Calu3 (cell line): ENCODE measurements around the gene GNAT1. TPM values are rescaled to one million over a fixed set of nuclear protein-coding genes. Genes with fewer than 3 reads are reported as not detected.

ENCODE experiments used
- BruUV-seq: library from RNA; stranded (reverse); fragments of 400-500 nt; replicated peaks from 2 replicates; lab custom pipeline; 2021; lab: Mats Ljungman, UMichigan
- CTCF ChIA-PET: fragments of 300-600 bp; sonication (Branson Sonifier 250); formaldehyde crosslinking; loops from one replicate; lab custom pipeline; 2022; ENCODE audit warnings: antibody characterized with exemption; lab: Charles Lee
- DNase-seq: peaks from one replicate; pipeline ENCODE4 v3.0.0; 2022
- H3K27ac Mint-ChIP-seq: one replicate; pipeline ENCODE4 v1.8.0; 2022; ENCODE audit warnings: mixed read lengths; ENCODE audit not compliant: unreplicated experiment
- H3K27me3 Mint-ChIP-seq: one replicate; pipeline ENCODE4 v1.8.0; 2022; ENCODE audit warnings: mixed read lengths; ENCODE audit not compliant: unreplicated experiment
- H3K36me3 Mint-ChIP-seq: one replicate; pipeline ENCODE4 v1.8.0; 2022; ENCODE audit warnings: mild to moderate bottlenecking, moderate library complexity, mixed read lengths; ENCODE audit not compliant: insufficient read depth, unreplicated experiment
- H3K4me1 Mint-ChIP-seq: one replicate; pipeline ENCODE4 v1.8.0; 2022; ENCODE audit warnings: mild to moderate bottlenecking, low read depth, mixed read lengths; ENCODE audit not compliant: unreplicated experiment
- H3K4me3 Mint-ChIP-seq: one replicate; pipeline ENCODE4 v1.8.0; 2022; ENCODE audit warnings: mild to moderate bottlenecking, low read depth, moderate library complexity, mixed read lengths; ENCODE audit not compliant: unreplicated experiment
- H3K9me3 Mint-ChIP-seq: one replicate; pipeline ENCODE4 v1.8.0; 2022; ENCODE audit warnings: low read depth, mixed read lengths; ENCODE audit not compliant: unreplicated experiment
- CTCF ChIP-seq: fragments of 200-600 bp; IDR thresholded peaks from one replicate; pipeline ENCODE4 v1.8.0; 2022; ENCODE audit warnings: antibody characterized with exemption; ENCODE audit not compliant: unreplicated experiment
- intact Hi-C: fragments of 100-400 bp; cut with micrococcal nuclease; formaldehyde crosslinking; loops from one replicate; pipeline ENCODE4 v1.10.0; 2022; ENCODE audit not compliant: unreplicated experiment
- total RNA-seq: library from RNA; stranded (reverse); gene quantifications from 2 replicates; pipeline ENCODE4 v1.2.3, GENCODE V29; 2022

GNAT1 gene
- total RNA-seq, 1 experiment from 2014 or later: not detected

DNA sequence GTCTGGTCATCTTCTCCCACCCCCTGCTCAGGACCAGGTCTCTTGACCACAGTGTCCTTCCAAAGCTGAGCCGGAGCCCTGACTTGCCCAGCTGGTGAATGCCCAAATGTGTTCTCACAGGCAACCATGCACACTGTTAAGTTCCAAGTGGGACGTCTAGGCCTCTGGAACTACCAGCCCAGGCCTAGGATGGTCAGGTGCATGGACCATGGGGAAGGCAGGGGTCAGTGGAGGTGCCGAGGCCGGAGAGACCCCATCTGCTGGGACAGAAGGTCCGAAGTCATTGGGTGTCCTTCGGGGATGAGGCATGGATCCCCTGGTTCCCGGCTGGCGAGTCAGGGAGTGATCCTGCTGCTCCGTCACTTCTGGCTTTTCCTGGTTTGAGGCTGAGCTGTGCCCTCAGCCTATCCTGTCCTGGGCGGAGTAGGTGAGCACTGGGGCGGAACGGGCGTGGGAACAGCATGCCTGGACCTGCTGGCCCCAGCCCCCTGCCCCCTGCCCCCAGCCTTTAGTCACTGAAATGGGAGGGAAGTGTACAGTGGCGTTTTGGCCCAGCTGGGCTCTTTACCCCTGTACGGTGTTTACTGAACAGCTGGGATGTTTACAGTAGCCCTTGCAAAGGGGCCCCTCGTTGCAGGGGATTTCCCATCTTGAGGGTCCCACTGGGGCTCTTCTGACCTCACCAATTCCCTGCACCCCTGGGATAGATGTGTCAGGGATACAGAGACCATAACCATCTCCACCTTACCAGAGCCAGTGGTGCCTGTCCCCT is 24.2 kb upstream of the GNAT1 start:
- TF ChIP-seq CTCF: no peak
- Mint-ChIP-seq H3K27me3 (no peaks in the 10 kb centered on the region), H3K36me3 (no peaks in the 10 kb centered on the region), H3K4me1 (no peaks in the 10 kb centered on the region), H3K4me3 (no peak overlapping the region), H3K9me3 (no peaks in the 10 kb centered on the region), H3K27ac (no peak overlapping the region)
- CTCF ChIA-PET: no interaction called here
- intact Hi-C loops: no loop called here
- no TSS peak for BruUV-seq
- DNase-seq: no peak

DNA sequence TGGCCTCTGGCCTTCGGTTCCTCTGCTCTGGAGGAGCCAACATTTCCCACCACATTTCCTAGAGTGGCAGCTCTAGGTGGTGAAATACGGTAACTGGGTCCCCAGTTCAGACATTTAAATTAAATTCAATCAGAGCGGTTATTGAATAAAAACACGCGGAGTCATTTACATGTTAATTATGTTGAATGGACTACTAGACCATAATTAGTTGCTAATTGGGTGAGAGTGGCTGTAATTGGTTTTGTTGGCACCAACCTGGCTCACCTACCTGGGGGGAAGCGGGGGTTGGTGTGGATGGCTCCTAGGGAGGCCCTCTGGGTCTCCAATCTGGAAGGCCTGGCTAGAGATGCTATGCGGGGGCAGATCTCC is 23.6 kb upstream of the GNAT1 start:
- Mint-ChIP-seq H3K27me3 (no peaks in the 10 kb centered on the region), H3K4me3 (no peak overlapping the region), H3K4me1 (no peaks in the 10 kb centered on the region), H3K27ac (no peak overlapping the region), H3K9me3 (no peaks in the 10 kb centered on the region), H3K36me3 (no peaks in the 10 kb centered on the region)
- CTCF ChIA-PET: no interaction called here
- intact Hi-C loops: no loop called here
- TF ChIP-seq CTCF: no peak
- no TSS peak for BruUV-seq
- no peak for DNase-seq

DNA sequence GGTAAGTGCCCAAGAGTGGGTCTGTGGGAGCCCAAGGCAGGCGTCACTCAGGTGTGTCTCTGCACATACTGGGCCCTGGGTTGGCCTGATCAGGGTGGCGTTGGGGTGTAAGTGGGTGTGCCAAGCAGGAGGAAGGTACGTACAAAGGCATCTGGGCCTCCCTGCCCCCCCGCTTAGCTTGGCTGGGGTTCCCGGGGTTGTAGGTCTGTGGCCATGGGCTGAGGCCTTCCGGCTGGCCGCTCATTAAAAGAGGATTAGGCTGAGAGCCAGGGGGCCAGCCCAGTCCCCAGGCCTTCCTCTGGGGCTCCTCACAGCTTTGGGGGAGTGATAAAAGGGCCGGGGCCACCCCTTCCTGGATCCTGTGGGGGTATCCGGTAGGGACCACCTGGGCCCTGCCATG is 23.0 kb upstream of the GNAT1 start:
- CTCF ChIA-PET: no interaction called here
- H3K4me3 Mint-ChIP-seq: no peak overlapping the region
- H3K27ac Mint-ChIP-seq: no peak overlapping the region
- H3K4me1 Mint-ChIP-seq: no peaks in the 10 kb centered on the region
- TF ChIP-seq CTCF: no peak
- H3K27me3 Mint-ChIP-seq: no peaks in the 10 kb centered on the region
- no peaks in the 10 kb centered on the region for H3K9me3 Mint-ChIP-seq
- DNase-seq: no peak
- BruUV-seq: no TSS peak
- H3K36me3 Mint-ChIP-seq: no peaks in the 10 kb centered on the region
- intact Hi-C loops: no loop called here

- no peaks in the 10 kb centered on the region for H3K27me3 Mint-ChIP-seq
- CTCF ChIA-PET: no interaction called here
- no peaks in the 10 kb centered on the region for H3K4me1 Mint-ChIP-seq
- no peak for DNase-seq
- TF ChIP-seq CTCF: no peak
- H3K27ac Mint-ChIP-seq: no peak overlapping the region
- intact Hi-C loops: no loop called here
- no peak overlapping the region for H3K4me3 Mint-ChIP-seq
- no peaks in the 10 kb centered on the region for H3K36me3 Mint-ChIP-seq
- H3K9me3 Mint-ChIP-seq: no peaks in the 10 kb centered on the region
- no TSS peak for BruUV-seq
Measured at GRCh38 chr3:50168791-50169190, 22.6 kb upstream of the GNAT1 start.
